ENCODE measurements around the gene DPEP1. TPM values are rescaled to one million over a fixed set of nuclear protein-coding genes. Genes with fewer than 3 reads are reported as not detected.

The DPEP1 gene
- total RNA-seq, 1 donor = 0.36 TPM

GRCh38 chr16:89655062-89655643 is 41.7 kb downstream of the DPEP1 start:
- peaks cover 17% of the 10 kb centered on the region for H3K36me3 ChIP-seq (ENCODE audit: insufficient read depth, low read length)
- H3K9me3 ChIP-seq (ENCODE audit: low read depth, low read length) = no peaks in the 10 kb centered on the region
- no peaks in the 10 kb centered on the region for H3K27me3 ChIP-seq (ENCODE audit: insufficient read depth, low read length)
- H3K4me1 ChIP-seq (ENCODE audit: insufficient read depth, low read length) = peaks cover 14% of the 10 kb centered on the region
- peaks cover 30% of the 10 kb centered on the region for H4K20me1 ChIP-seq (ENCODE audit: insufficient read depth, low read length)
- H2AFZ ChIP-seq (ENCODE audit: low read length) = no peak overlapping the region
- no peak for TF ChIP-seq CTCF (IDR thresholded peaks at IDR 0.05; ENCODE audit: extremely low read depth, low read depth, low read length)
- no peak overlapping the region for H3K4me3 ChIP-seq (ENCODE audit: insufficient read depth, low read length)
- H3K27ac ChIP-seq (ENCODE audit: low read depth, low read length) = no peak overlapping the region
- H3K4me2 ChIP-seq (ENCODE audit: insufficient read depth, low read length) = no peak overlapping the region
- H3K79me2 ChIP-seq (ENCODE audit: insufficient read depth, low read length) = peaks cover 70% of the 10 kb centered on the region
- peak; percentile 52 for DNase-seq (ENCODE audit: insufficient read length, low spot score, missing footprints)

- Histone ChIP-seq H3K27ac (ENCODE audit: low read depth, low read length) (peak overlapping the region; percentile 78), H3K4me3 (ENCODE audit: insufficient read depth, low read length) (peak overlapping the region; percentile 94), H3K9me3 (ENCODE audit: low read depth, low read length) (no peaks in the 10 kb centered on the region), H3K4me1 (ENCODE audit: insufficient read depth, low read length) (peaks cover 14% of the 10 kb centered on the region), H4K20me1 (ENCODE audit: insufficient read depth, low read length) (peaks cover 22% of the 10 kb centered on the region), H3K4me2 (ENCODE audit: insufficient read depth, low read length) (peak overlapping the region; percentile 99), H3K27me3 (ENCODE audit: insufficient read depth, low read length) (no peaks in the 10 kb centered on the region), H3K36me3 (ENCODE audit: insufficient read depth, low read length) (peaks cover 14% of the 10 kb centered on the region), H2AFZ (ENCODE audit: low read length) (no peak overlapping the region), H3K79me2 (ENCODE audit: insufficient read depth, low read length) (peaks cover 72% of the 10 kb centered on the region)
- peak; percentile 68 for DNase-seq (ENCODE audit: insufficient read length, low spot score, missing footprints)
- TF ChIP-seq CTCF (IDR thresholded peaks at IDR 0.05; ENCODE audit: extremely low read depth, low read depth, low read length) = no peak
Observed at GRCh38 chr16:89656435-89657121, 43.1 kb downstream of the DPEP1 start.

GRCh38 chr16:89657442-89658220 is 44.2 kb downstream of the DPEP1 start, which contains the start of the genes CHMP1A and SPATA33:
TSS of gene CHMP1A (minus strand) at chr16:89657708. CDS start at chr16:89657588, 120 bp downstream.
TSS of gene SPATA33 (plus strand) at chr16:89657836. CDS start at chr16:89657912, 76 bp downstream.
- TF ChIP-seq CTCF (IDR thresholded peaks at IDR 0.05; ENCODE audit: extremely low read depth, low read depth, low read length) = no peak
- Histone ChIP-seq H2AFZ (ENCODE audit: low read length) (peak within 1 kb of the TSS; percentile 96), H3K27me3 (ENCODE audit: insufficient read depth, low read length) (no peaks in the 10 kb centered on the region), H3K27ac (ENCODE audit: low read depth, low read length) (peak within 1 kb of the TSS; percentile 78), H4K20me1 (ENCODE audit: insufficient read depth, low read length) (peaks cover 15% of the 10 kb centered on the region), H3K36me3 (ENCODE audit: insufficient read depth, low read length) (peaks cover 14% of the 10 kb centered on the region), H3K79me2 (ENCODE audit: insufficient read depth, low read length) (peaks cover 64% of the 10 kb centered on the region), H3K4me2 (ENCODE audit: insufficient read depth, low read length) (peak within 1 kb of the TSS; percentile 99), H3K4me3 (ENCODE audit: insufficient read depth, low read length) (peak within 1 kb of the TSS; percentile 94), H3K9me3 (ENCODE audit: low read depth, low read length) (no peaks in the 10 kb centered on the region), H3K4me1 (ENCODE audit: insufficient read depth, low read length) (peaks cover 14% of the 10 kb centered on the region)
- DNase-seq (ENCODE audit: insufficient read length, low spot score, missing footprints) = peak; percentile 100

Measured in osteoblast (primary cell).